ENCODE data around the gene SLC25A23.

DNA sequence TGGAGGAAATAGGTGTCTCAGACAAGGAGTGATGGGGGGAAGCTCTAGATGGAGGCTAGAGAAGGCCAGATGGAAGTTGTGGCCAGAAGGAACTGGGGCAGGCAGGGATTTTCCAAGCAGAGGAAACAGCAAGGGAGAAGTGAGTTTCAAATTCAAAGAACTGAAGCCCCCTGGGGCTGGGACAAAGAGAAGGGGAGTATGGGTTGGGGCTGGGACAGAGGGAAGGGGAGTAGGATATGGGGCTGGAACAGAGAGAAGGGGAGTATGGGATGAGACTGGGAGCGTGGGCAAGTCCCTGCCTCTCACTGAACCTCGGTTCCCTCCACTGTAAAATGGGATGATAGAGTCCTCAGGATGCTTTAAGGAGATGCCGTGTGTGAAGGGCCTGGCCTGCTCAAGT, 64.8 kb downstream of the SLC25A23 start:
- TF ChIP-seq NFATC3 (IDR thresholded peaks at IDR 0.05) = no peak
- TF ChIP-seq SIX5 (IDR thresholded peaks at IDR 0.05; ENCODE audit: borderline replicate concordance in 1 of 2, insufficient read depth in 1 of 2, low read depth in 1 of 2, low read length in 2 of 2) = no peak
- TF ChIP-seq, protein P1, sequence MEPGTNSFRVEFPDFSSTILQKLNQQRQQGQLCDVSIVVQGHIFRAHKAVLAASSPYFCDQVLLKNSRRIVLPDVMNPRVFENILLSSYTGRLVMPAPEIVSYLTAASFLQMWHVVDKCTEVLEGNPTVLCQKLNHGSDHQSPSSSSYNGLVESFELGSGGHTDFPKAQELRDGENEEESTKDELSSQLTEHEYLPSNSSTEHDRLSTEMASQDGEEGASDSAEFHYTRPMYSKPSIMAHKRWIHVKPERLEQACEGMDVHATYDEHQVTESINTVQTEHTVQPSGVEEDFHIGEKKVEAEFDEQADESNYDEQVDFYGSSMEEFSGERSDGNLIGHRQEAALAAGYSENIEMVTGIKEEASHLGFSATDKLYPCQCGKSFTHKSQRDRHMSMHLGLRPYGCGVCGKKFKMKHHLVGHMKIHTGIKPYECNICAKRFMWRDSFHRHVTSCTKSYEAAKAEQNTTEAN (CRISPR knock-in tag; IDR thresholded peaks at IDR 0.05) = no peak
- no peak for TF ChIP-seq RB1 (IDR thresholded peaks at IDR 0.05; ENCODE audit: low read depth)
- TF ChIP-seq, protein P2, sequence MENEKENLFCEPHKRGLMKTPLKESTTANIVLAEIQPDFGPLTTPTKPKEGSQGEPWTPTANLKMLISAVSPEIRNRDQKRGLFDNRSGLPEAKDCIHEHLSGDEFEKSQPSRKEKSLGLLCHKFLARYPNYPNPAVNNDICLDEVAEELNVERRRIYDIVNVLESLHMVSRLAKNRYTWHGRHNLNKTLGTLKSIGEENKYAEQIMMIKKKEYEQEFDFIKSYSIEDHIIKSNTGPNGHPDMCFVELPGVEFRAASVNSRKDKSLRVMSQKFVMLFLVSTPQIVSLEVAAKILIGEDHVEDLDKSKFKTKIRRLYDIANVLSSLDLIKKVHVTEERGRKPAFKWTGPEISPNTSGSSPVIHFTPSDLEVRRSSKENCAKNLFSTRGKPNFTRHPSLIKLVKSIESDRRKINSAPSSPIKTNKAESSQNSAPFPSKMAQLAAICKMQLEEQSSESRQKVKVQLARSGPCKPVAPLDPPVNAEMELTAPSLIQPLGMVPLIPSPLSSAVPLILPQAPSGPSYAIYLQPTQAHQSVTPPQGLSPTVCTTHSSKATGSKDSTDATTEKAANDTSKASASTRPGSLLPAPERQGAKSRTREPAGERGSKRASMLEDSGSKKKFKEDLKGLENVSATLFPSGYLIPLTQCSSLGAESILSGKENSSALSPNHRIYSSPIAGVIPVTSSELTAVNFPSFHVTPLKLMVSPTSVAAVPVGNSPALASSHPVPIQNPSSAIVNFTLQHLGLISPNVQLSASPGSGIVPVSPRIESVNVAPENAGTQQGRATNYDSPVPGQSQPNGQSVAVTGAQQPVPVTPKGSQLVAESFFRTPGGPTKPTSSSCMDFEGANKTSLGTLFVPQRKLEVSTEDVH (IDR thresholded peaks at IDR 0.05; ENCODE audit: low read depth, partially characterized antibody) = no peak
- TF ChIP-seq, protein P3, sequence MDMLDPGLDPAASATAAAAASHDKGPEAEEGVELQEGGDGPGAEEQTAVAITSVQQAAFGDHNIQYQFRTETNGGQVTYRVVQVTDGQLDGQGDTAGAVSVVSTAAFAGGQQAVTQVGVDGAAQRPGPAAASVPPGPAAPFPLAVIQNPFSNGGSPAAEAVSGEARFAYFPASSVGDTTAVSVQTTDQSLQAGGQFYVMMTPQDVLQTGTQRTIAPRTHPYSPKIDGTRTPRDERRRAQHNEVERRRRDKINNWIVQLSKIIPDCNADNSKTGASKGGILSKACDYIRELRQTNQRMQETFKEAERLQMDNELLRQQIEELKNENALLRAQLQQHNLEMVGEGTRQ (CRISPR knock-in tag; IDR thresholded peaks at IDR 0.05) = no peak
- no peak for TF ChIP-seq FOXK1 (CRISPR knock-in tag; IDR thresholded peaks at IDR 0.05; ENCODE audit: borderline replicate concordance)
- TF ChIP-seq, protein P4, sequence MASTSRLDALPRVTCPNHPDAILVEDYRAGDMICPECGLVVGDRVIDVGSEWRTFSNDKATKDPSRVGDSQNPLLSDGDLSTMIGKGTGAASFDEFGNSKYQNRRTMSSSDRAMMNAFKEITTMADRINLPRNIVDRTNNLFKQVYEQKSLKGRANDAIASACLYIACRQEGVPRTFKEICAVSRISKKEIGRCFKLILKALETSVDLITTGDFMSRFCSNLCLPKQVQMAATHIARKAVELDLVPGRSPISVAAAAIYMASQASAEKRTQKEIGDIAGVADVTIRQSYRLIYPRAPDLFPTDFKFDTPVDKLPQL (IDR thresholded peaks at IDR 0.05; ENCODE audit: extremely low read depth, insufficient read length) = no peak
- no peak for TF ChIP-seq POLR2B (IDR thresholded peaks at IDR 0.05; ENCODE audit: low read depth, partially characterized antibody)
- TF ChIP-seq, protein P5, sequence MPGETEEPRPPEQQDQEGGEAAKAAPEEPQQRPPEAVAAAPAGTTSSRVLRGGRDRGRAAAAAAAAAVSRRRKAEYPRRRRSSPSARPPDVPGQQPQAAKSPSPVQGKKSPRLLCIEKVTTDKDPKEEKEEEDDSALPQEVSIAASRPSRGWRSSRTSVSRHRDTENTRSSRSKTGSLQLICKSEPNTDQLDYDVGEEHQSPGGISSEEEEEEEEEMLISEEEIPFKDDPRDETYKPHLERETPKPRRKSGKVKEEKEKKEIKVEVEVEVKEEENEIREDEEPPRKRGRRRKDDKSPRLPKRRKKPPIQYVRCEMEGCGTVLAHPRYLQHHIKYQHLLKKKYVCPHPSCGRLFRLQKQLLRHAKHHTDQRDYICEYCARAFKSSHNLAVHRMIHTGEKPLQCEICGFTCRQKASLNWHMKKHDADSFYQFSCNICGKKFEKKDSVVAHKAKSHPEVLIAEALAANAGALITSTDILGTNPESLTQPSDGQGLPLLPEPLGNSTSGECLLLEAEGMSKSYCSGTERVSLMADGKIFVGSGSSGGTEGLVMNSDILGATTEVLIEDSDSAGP (CRISPR knock-in tag; IDR thresholded peaks at IDR 0.05) = no peak
- TF ChIP-seq NONO (IDR thresholded peaks at IDR 0.05; ENCODE audit: low read depth in 2 of 2, low read length in 1 of 2) = no peak

Measured in K562 (cell line).